ENCODE measurements around the gene MPDU1.

- TF ChIP-seq, protein P1, sequence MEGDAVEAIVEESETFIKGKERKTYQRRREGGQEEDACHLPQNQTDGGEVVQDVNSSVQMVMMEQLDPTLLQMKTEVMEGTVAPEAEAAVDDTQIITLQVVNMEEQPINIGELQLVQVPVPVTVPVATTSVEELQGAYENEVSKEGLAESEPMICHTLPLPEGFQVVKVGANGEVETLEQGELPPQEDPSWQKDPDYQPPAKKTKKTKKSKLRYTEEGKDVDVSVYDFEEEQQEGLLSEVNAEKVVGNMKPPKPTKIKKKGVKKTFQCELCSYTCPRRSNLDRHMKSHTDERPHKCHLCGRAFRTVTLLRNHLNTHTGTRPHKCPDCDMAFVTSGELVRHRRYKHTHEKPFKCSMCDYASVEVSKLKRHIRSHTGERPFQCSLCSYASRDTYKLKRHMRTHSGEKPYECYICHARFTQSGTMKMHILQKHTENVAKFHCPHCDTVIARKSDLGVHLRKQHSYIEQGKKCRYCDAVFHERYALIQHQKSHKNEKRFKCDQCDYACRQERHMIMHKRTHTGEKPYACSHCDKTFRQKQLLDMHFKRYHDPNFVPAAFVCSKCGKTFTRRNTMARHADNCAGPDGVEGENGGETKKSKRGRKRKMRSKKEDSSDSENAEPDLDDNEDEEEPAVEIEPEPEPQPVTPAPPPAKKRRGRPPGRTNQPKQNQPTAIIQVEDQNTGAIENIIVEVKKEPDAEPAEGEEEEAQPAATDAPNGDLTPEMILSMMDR (CRISPR knock-in tag; IDR thresholded peaks at IDR 0.05) = no peak
- TF ChIP-seq POLR2A (IDR thresholded peaks at IDR 0.05; ENCODE audit: insufficient read depth in 1 of 2, low read depth in 2 of 2, low read length in 2 of 2) = no peak
Measured at GRCh38 chr17:7620835-7621234, 37.2 kb downstream of the MPDU1 start.

Data from HepG2 (cell line).